ENCODE results near the gene PDP2. TPM values are rescaled to one million over a fixed set of nuclear protein-coding genes. Genes with fewer than 3 reads are reported as not detected.
"Not testable (repeated sequence)": the region's sequence is repeated elsewhere in the genome, so short reads cannot be mapped to it uniquely, and the experiment has no call there.

Gene PDP2
- polyA plus RNA-seq, 1 of the 3 experiments (the other 2 are of a cell fraction) = 4.7 TPM

GRCh38 chr16:66934138-66934838 is 54.0 kb downstream of the PDP2 start, which contains the start of gene CIAO2B (continued):
- TF ChIP-seq YY1 (IDR thresholded peaks at IDR 0.05; ENCODE audit: low read depth) (peak; percentile 23; the same call in 1 of the 2 replicates), MAX (IDR thresholded peaks at IDR 0.05; ENCODE audit: low read depth) (peak; percentile 89), NRF1 (IDR thresholded peaks at IDR 0.05; ENCODE audit: low read depth, low read length) (no peak), REST (IDR thresholded peaks at IDR 0.05; ENCODE audit: low read depth, low read length) (peak; percentile 67; the same call in 1 of the 2 replicates), POLR2AphosphoS5 (IDR thresholded peaks at IDR 0.05; ENCODE audit: low read depth, low read length) (peak; percentile 85), USF2 (IDR thresholded peaks at IDR 0.05; ENCODE audit: borderline replicate concordance, low read depth, low read length) (no peak), RAD21 (IDR thresholded peaks at IDR 0.05; ENCODE audit: low read length) (no peak), TCF12 (IDR thresholded peaks at IDR 0.05) (no peak; the same call in 1 of the 2 replicates), IRF3 (IDR thresholded peaks at IDR 0.05; ENCODE audit: low read depth, low read length) (no peak), ELF1 (IDR thresholded peaks at IDR 0.05) (peak; percentile 94), EP300 (IDR thresholded peaks at IDR 0.05; ENCODE audit: borderline replicate concordance in 1 of 2, low read depth in 1 of 2, low read length in 1 of 2) (no peak)

GRCh38 chr16:66934839-66935313 is 54.6 kb downstream of the PDP2 start:
- DNase-seq; H3K9me3 ChIP-seq; H3K27me3 ChIP-seq (ENCODE audit: insufficient read depth); H3K9me2 ChIP-seq: not testable (repeated sequence)
- H3K4me1 ChIP-seq (ENCODE audit: control insufficient read depth in 1 of 2, insufficient read depth in 2 of 2, low read depth in 1 of 2, low read length in 1 of 2) = peaks cover 7 to 24% of the 10 kb centered on the region in 2 experiments; a peak in 2 of 4 replicates
- peak overlapping the region; percentile 97 for H3K9ac ChIP-seq
- POLR2A ChIA-PET = interaction anchor here (0.6 to 0.7 kb wide), 2 partner anchors 8 to 138 kb away, joined by 3 to 4 read pairs; no protein-coding TSS in a partner anchor
- peaks cover 18 to 23% of the 10 kb centered on the region in 2 experiments for H3K36me3 ChIP-seq (replicated peaks in 1 of 2; ENCODE audit: control insufficient read depth in 1 of 2, insufficient read depth in 2 of 2, low read length in 1 of 2)
- peaks cover 24% of the 10 kb centered on the region for H4K20me1 ChIP-seq (ENCODE audit: insufficient read depth)
- H3K27ac ChIP-seq (ENCODE audit: low read depth in 2 of 2, low read length in 1 of 2) = peak overlapping the region; percentile 82 to 85
- CTCF ChIA-PET = interaction anchor here (1.3 to 4.2 kb wide), 3 partner anchors 19 to 220 kb away, joined by 5 to 35 read pairs (median 6); no protein-coding TSS in a partner anchor
- peak overlapping the region; percentile 96 for H3K4me2 ChIP-seq
- peaks cover 10% of the 10 kb centered on the region for H3F3A ChIP-seq (replicated peaks; ENCODE audit: insufficient read depth)
- H3K79me2 ChIP-seq (ENCODE audit: insufficient read depth) = peaks cover 65% of the 10 kb centered on the region
- H3K4me3 ChIP-seq (ENCODE audit: low read depth in 2 of 2, low read length in 1 of 2) = peak overlapping the region; percentile 85 to 88
- WGBS (ENCODE audit: low lambda C conversion rate) = under 1% methylated on average over 19 of the region's 24 CpGs
- peak overlapping the region; percentile 68 for H2AFZ ChIP-seq (ENCODE audit: low read depth)
